Right lobe of liver (tissue), 4 donors: ENCODE measurements around the gene HIP1.

Experiments used
- CTCF ChIP-seq, 4 donors: fragments of 200-600 bp in 3 of 4; fragments of 450-650 bp in 1 of 4; IDR thresholded peaks; one replicate each; pipeline versions ENCODE4 v1.5.1 to v1.8.0; 2016 to 2022; ENCODE audit warnings: antibody characterized with exemption in 4 of 4, mild to moderate bottlenecking in 2 of 4
- POLR2A ChIP-seq: fragments of 450-650 bp; IDR thresholded peaks from one replicate; pipeline ENCODE4 v1.6.1; 2017; ENCODE audit warnings: antibody characterized with exemption, mild to moderate bottlenecking
- donor health status: DM: no; HTN: no; CAD: no.
- donor health status: DM: no; HTN: no; CAD: no.
- donor health status: DM: no; HTN: yes; CAD: no.

- TF ChIP-seq CTCF (IDR thresholded peaks at IDR 0.05) (no peak), POLR2A (no peak)
Observed at GRCh38 chr7:75686551-75686950, 52.2 kb downstream of the HIP1 start.
